ENCODE measurements around the gene TCF7L1.

Gene TCF7L1

GRCh38 chr2:85165088-85165690 is 32.0 kb downstream of the TCF7L1 start:
- no peak for DNase-seq

- no peak for DNase-seq
Observed at GRCh38 chr2:85166021-85166420, 32.8 kb downstream of the TCF7L1 start.

GRCh38 chr2:85167479-85167878 is 34.3 kb downstream of the TCF7L1 start:
- no peak for DNase-seq

GRCh38 chr2:85168942-85169341 is 35.8 kb downstream of the TCF7L1 start:
- no peak for DNase-seq

GRCh38 chr2:85169581-85169980 is 36.4 kb downstream of the TCF7L1 start:
- DNase-seq: no peak

GRCh38 chr2:85170938-85171475 is 37.8 kb downstream of the TCF7L1 start:
- DNase-seq: no peak

- no peak for DNase-seq
Observed at GRCh38 chr2:85171916-85172315, 38.7 kb downstream of the TCF7L1 start.

- no peak for DNase-seq
Observed at GRCh38 chr2:85173909-85174308, 40.7 kb downstream of the TCF7L1 start.

GRCh38 chr2:85174943-85175342 is 41.8 kb downstream of the TCF7L1 start:
- no peak for DNase-seq

GRCh38 chr2:85175369-85176299 is 42.4 kb downstream of the TCF7L1 start:
- DNase-seq: no peak

- no peak for DNase-seq
Observed at GRCh38 chr2:85177031-85177824, 44.0 kb downstream of the TCF7L1 start.

- DNase-seq: no peak
Observed at GRCh38 chr2:85178154-85178553, 45.0 kb downstream of the TCF7L1 start.

- DNase-seq: no peak
Observed at GRCh38 chr2:85178980-85179411, 45.8 kb downstream of the TCF7L1 start.

GRCh38 chr2:85179541-85179940 is 46.3 kb downstream of the TCF7L1 start:
- no peak for DNase-seq

- DNase-seq: no peak
Observed at GRCh38 chr2:85180322-85181133, 47.3 kb downstream of the TCF7L1 start.

- DNase-seq: no peak
Observed at GRCh38 chr2:85181134-85181631, 48.0 kb downstream of the TCF7L1 start.

GRCh38 chr2:85181844-85182456 is 48.8 kb downstream of the TCF7L1 start:
- DNase-seq: no peak

- DNase-seq: no peak
Observed at GRCh38 chr2:85183076-85183475, 49.9 kb downstream of the TCF7L1 start.

GRCh38 chr2:85183479-85183878 is 50.3 kb downstream of the TCF7L1 start:
- no peak for DNase-seq

GRCh38 chr2:85184231-85184630 is 51.0 kb downstream of the TCF7L1 start:
- no peak for DNase-seq

GRCh38 chr2:85184990-85185389 is 51.8 kb downstream of the TCF7L1 start:
- DNase-seq: no peak
